H9 (cell line): ENCODE measurements around the gene OCSTAMP. TPM values are rescaled to one million over a fixed set of nuclear protein-coding genes. Genes with fewer than 3 reads are reported as not detected.

Experiments used
- DNase-seq: peaks from one replicate; pipeline ENCODE4 v3.0.0-alpha.2; 2017
- H2AFZ ChIP-seq: one replicate; pipeline ENCODE4 v1.6.1; 2013; ENCODE audit warnings: mild to moderate bottlenecking, low read length, control low read depth, moderate library complexity
- H2AK5ac ChIP-seq: 2 replicates; pipeline ENCODE4 v1.6.1; 2013; ENCODE audit warnings: low read length, control low read depth, mixed read lengths; ENCODE audit not compliant: insufficient read length
- H2BK120ac ChIP-seq: one replicate; pipeline ENCODE4 v1.6.1; 2013; ENCODE audit warnings: low read depth, mild to moderate bottlenecking, low read length, control low read depth, inconsistent platforms; ENCODE audit not compliant: poor library complexity, severe bottlenecking
- H2BK12ac ChIP-seq: 2 replicates; pipeline ENCODE4 v1.6.1; 2013; ENCODE audit warnings: low read length, control low read depth, mixed read lengths, low read depth; ENCODE audit not compliant: insufficient read length
- H2BK15ac ChIP-seq: 2 replicates; pipeline ENCODE4 v1.6.1; 2013; ENCODE audit warnings: low read depth, low read length, control low read depth
- H2BK20ac ChIP-seq: one replicate; pipeline ENCODE4 v1.6.1; 2013; ENCODE audit warnings: low read depth, mild to moderate bottlenecking, low read length, control low read depth, inconsistent platforms; ENCODE audit not compliant: poor library complexity, severe bottlenecking
- H2BK5ac ChIP-seq: 2 replicates; pipeline ENCODE4 v1.6.1; 2013; ENCODE audit warnings: low read length, control low read depth, mixed read lengths; ENCODE audit not compliant: insufficient read length
- H3K14ac ChIP-seq: 2 replicates; pipeline ENCODE4 v1.6.1; 2013; ENCODE audit warnings: low read length, control low read depth; ENCODE audit not compliant: insufficient read depth
- H3K18ac ChIP-seq: 2 replicates; pipeline ENCODE4 v1.6.1; 2013; ENCODE audit warnings: low read depth, mild to moderate bottlenecking, mixed read lengths, low read length, control low read depth; ENCODE audit not compliant: insufficient read length
- H3K23ac ChIP-seq: 2 replicates; pipeline ENCODE4 v1.6.1; 2013; ENCODE audit warnings: low read length, control low read depth, mixed read lengths, low read depth; ENCODE audit not compliant: insufficient read length
- H3K23me2 ChIP-seq: 2 replicates; pipeline ENCODE4 v1.6.1; 2013; ENCODE audit warnings: low read depth, mild to moderate bottlenecking, mixed read lengths, low read length, control low read depth; ENCODE audit not compliant: insufficient read length, poor library complexity, severe bottlenecking
- H3K27ac ChIP-seq: 2 replicates; pipeline ENCODE4 v1.5.1; 2013; ENCODE audit warnings: low read length, control low read depth, mixed read lengths, low read depth; ENCODE audit not compliant: insufficient read length
- H3K27me3 ChIP-seq: 2 replicates; pipeline ENCODE4 v1.6.1; 2013; ENCODE audit warnings: low read length, control low read depth, inconsistent platforms; ENCODE audit not compliant: insufficient read depth
- H3K4ac ChIP-seq: 2 replicates; pipeline ENCODE4 v1.6.1; 2013; ENCODE audit warnings: low read depth, mild to moderate bottlenecking, control low read depth, inconsistent platforms, low read length, moderate library complexity
- H3K4me1 ChIP-seq: 2 replicates; pipeline ENCODE4 v1.6.1; 2013; ENCODE audit warnings: low read length, control low read depth, inconsistent platforms; ENCODE audit not compliant: insufficient read depth
- H3K4me2 ChIP-seq: 2 replicates; pipeline ENCODE4 v1.6.1; 2013; ENCODE audit warnings: low read length, control low read depth, mixed read lengths; ENCODE audit not compliant: insufficient read length, insufficient read depth
- H3K56ac ChIP-seq: 2 replicates; pipeline ENCODE4 v1.6.1; 2013; ENCODE audit warnings: low read depth, mild to moderate bottlenecking, mixed read lengths, low read length, control low read depth; ENCODE audit not compliant: insufficient read length
- H3K79me1 ChIP-seq: 2 replicates; pipeline ENCODE4 v1.6.1; 2013; ENCODE audit warnings: low read depth, mild to moderate bottlenecking, moderate library complexity, low read length, control low read depth, inconsistent platforms; ENCODE audit not compliant: insufficient read depth, poor library complexity, severe bottlenecking
- H3K79me2 ChIP-seq: 2 replicates; pipeline ENCODE4 v1.6.1; 2013; ENCODE audit warnings: low read length, control low read depth, inconsistent platforms; ENCODE audit not compliant: insufficient read depth
- H3K9ac ChIP-seq: 2 replicates; pipeline ENCODE4 v1.6.1; 2013; ENCODE audit warnings: low read length, control low read depth, mixed read lengths; ENCODE audit not compliant: insufficient read length; ENCODE audit errors: extremely low read depth
- H3K9me3 ChIP-seq: one replicate; pipeline ENCODE4 v1.6.1; 2013; ENCODE audit warnings: low read depth, low read length, inconsistent platforms; ENCODE audit not compliant: control insufficient read depth
- H3T11ph ChIP-seq: one replicate; pipeline ENCODE4 v1.6.1; 2013; ENCODE audit warnings: mild to moderate bottlenecking, low read length, control low read depth, inconsistent platforms
- H4K20me1 ChIP-seq: one replicate; pipeline ENCODE4 v1.6.1; 2013; ENCODE audit not compliant: control insufficient read depth, insufficient read length, insufficient read depth
- H4K5ac ChIP-seq: 2 replicates; pipeline ENCODE4 v1.6.1; 2013; ENCODE audit warnings: low read depth, mild to moderate bottlenecking, mixed read lengths, low read length, control low read depth; ENCODE audit not compliant: insufficient read length
- H4K8ac ChIP-seq: replicated peaks from 2 replicates; pipeline ENCODE4 v1.6.1; 2013; ENCODE audit warnings: low read length, control low read depth, mixed read lengths, low read depth; ENCODE audit not compliant: insufficient read length
- H4K91ac ChIP-seq: 2 replicates; pipeline ENCODE4 v1.6.1; 2013; ENCODE audit warnings: low read depth, mild to moderate bottlenecking, moderate library complexity, mixed read lengths, low read length, control low read depth; ENCODE audit not compliant: insufficient read length
- H3K27ac Mint-ChIP-seq, 3 experiments: 2 replicates in 2 of 3; 3 replicates in 1 of 3; pipeline ENCODE4 v1.8.0; 2020 to 2021; ENCODE audit warnings: mixed read lengths in 3 of 3, mild to moderate bottlenecking in 1 of 3, moderate library complexity in 1 of 3
- H3K27me3 Mint-ChIP-seq: 2 replicates; pipeline ENCODE4 v1.8.0; 2021; ENCODE audit warnings: low read depth, mild to moderate bottlenecking, moderate library complexity, mixed read lengths
- H3K36me3 Mint-ChIP-seq, 3 experiments: 2 replicates in 2 of 3; 3 replicates in 1 of 3; pipeline ENCODE4 v1.8.0; 2020 to 2021; ENCODE audit warnings: low read depth in 3 of 3, mixed read lengths in 3 of 3; ENCODE audit not compliant: insufficient read depth in 1 of 3
- H3K4me1 Mint-ChIP-seq, 2 experiments: 2 replicates each; pipeline ENCODE4 v1.8.0; 2020; ENCODE audit warnings: mixed read lengths in 2 of 2
- H3K4me3 Mint-ChIP-seq, 2 experiments: 2 replicates in 1 of 2; 3 replicates in 1 of 2; pipeline ENCODE4 v1.8.0; 2020 to 2021; ENCODE audit warnings: mild to moderate bottlenecking in 2 of 2, mixed read lengths in 2 of 2, moderate library complexity in 1 of 2
- H3K9me3 Mint-ChIP-seq, 2 experiments: 2 replicates in 1 of 2; 3 replicates in 1 of 2; pipeline ENCODE4 v1.8.0; 2020; ENCODE audit warnings: mild to moderate bottlenecking in 2 of 2, mixed read lengths in 2 of 2, moderate library complexity in 1 of 2
- CTCF ChIP-seq: fragments of 200-600 bp; sonication (generic); conservative IDR thresholded peaks from 3 replicates; pipeline ENCODE4 v1.8.0; 2021; ENCODE audit warnings: antibody characterized with exemption, mild to moderate bottlenecking
- WGBS: extraction: QIAGEN DNeasy Blood & Tissue Kit; methylation state at CpG from one replicate; pipeline ENCODE4 v1.1.7; 2013; ENCODE audit warnings: missing lambda C conversion rate, low lambda C conversion rate, mixed read lengths; ENCODE audit not compliant: insufficient read length; ENCODE audit errors: extremely low coverage; 5-methylcytosine and 5-hydroxymethylcytosine counted together
- total RNA-seq: library from RNA; stranded (reverse); gene quantifications from 2 replicates; pipeline ENCODE4 v1.2.1, GENCODE V29; 2021

The OCSTAMP gene
- total RNA-seq, 1 experiment from 2014 or later: not detected

GRCh38 chr20:46590443-46590842 is 40.0 kb upstream of the OCSTAMP start:
- DNase-seq: no peak
- peaks cover 0 to 24% (median 9%) of the 10 kb centered on the region in 3 experiments; a peak in 5 of 7 replicates for H3K36me3 Mint-ChIP-seq
- Histone ChIP-seq H2BK20ac (no peak overlapping the region), H4K20me1 (no peaks in the 10 kb centered on the region), H4K5ac (no peak overlapping the region), H2BK120ac (no peak overlapping the region), H3K18ac (no peak overlapping the region), H3K56ac (no peak overlapping the region), H3K79me1 (no peaks in the 10 kb centered on the region), H3K14ac (no peak overlapping the region), H3K4ac (no peak overlapping the region), H3K23me2 (no peaks in the 10 kb centered on the region), H3T11ph (no peak overlapping the region), H2BK15ac (no peak overlapping the region), H3K23ac (no peak overlapping the region), H4K8ac (no peak overlapping the region), H3K4me2 (no peak overlapping the region), H2BK12ac (no peak overlapping the region), H4K91ac (no peak overlapping the region), H3K9ac (no peak overlapping the region), H3K4me1 (peaks cover 9% of the 10 kb centered on the region; the same call in 1 of the 2 replicates), H3K27me3 (no peaks in the 10 kb centered on the region), H3K9me3 (no peaks in the 10 kb centered on the region), H2AFZ (no peak overlapping the region), H3K27ac (no peak overlapping the region), H2BK5ac (no peak overlapping the region), H2AK5ac (no peak overlapping the region), H3K79me2 (no peaks in the 10 kb centered on the region)
- no peak overlapping the region for H3K27ac Mint-ChIP-seq
- H3K4me3 Mint-ChIP-seq: no peak overlapping the region
- H3K9me3 Mint-ChIP-seq: no peaks in the 10 kb centered on the region; a peak in 3 of 5 replicates
- peaks cover 20 to 24% of the 10 kb centered on the region in 2 experiments for H3K4me1 Mint-ChIP-seq
- TF ChIP-seq CTCF: no peak
- no peaks in the 10 kb centered on the region for H3K27me3 Mint-ChIP-seq
- no CpG with 5 or more reads among the region's 1 CpG for WGBS
